Measurements from ENCODE around the gene SPACA7. TPM values are rescaled to one million over a fixed set of nuclear protein-coding genes. Genes with fewer than 3 reads are reported as not detected.
A peak's percentile ranks its signal among the peaks of the same experiment; 100 is the strongest.

Gene SPACA7
- total RNA-seq, 1 donor from 2014 or later = not detected

GRCh38 chr13:112330479-112331381 is 45.4 kb upstream of the SPACA7 start:
- Histone ChIP-seq H3K27me3 (ENCODE audit: low read depth) (peaks cover 53% of the 10 kb centered on the region), H3K27ac (no peak overlapping the region), H3K4me1 (no peaks in the 10 kb centered on the region), H3K36me3 (no peaks in the 10 kb centered on the region), H3K9me3 (no peaks in the 10 kb centered on the region), H3K4me3 (no peak overlapping the region)
- ATAC-seq = peak in 1 of 2 donors; percentile 23
- DNase-seq = no peak
- no peak for TF ChIP-seq CTCF (IDR thresholded peaks at IDR 0.05)
- intact Hi-C loops (cut with DNase I) = no loop called here

DNA sequence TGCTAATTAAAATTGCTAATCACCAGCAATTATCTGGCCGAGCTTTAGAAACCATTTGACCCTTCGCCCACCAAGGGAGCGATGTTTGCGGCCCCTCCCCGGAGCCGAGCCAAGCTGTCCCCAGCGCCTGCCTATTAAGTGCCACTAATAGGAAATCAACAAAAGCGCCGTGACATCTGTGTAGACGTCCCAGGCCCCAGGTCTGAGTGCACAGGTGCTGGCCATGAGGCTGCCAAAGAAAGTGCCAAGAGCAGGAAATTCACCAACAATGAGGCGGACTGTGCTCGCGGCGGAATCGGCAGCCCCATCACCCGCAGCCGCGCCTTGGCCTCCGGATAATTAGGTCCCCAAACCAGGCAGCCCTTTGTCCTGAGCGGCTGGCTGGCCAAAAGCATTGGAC is 44.5 kb upstream of the SPACA7 start:
- Histone ChIP-seq H3K36me3 (no peaks in the 10 kb centered on the region), H3K4me3 (no peak overlapping the region), H3K27me3 (ENCODE audit: low read depth) (peaks cover 57% of the 10 kb centered on the region), H3K27ac (no peak overlapping the region), H3K9me3 (no peaks in the 10 kb centered on the region), H3K4me1 (no peaks in the 10 kb centered on the region)
- DNase-seq (no peak), ATAC-seq (no peak)
- intact Hi-C loops (cut with DNase I) = no loop called here
- TF ChIP-seq CTCF (IDR thresholded peaks at IDR 0.05) = no peak

GRCh38 chr13:112332727-112333126 is 43.4 kb upstream of the SPACA7 start:
- TF ChIP-seq CTCF (IDR thresholded peaks at IDR 0.05) = no peak
- Histone ChIP-seq H3K9me3 (peaks cover 5% of the 10 kb centered on the region), H3K36me3 (no peaks in the 10 kb centered on the region), H3K4me1 (no peaks in the 10 kb centered on the region), H3K27me3 (ENCODE audit: low read depth) (peaks cover 57% of the 10 kb centered on the region), H3K27ac (no peak overlapping the region), H3K4me3 (no peak overlapping the region)
- intact Hi-C loops (cut with DNase I) = no loop called here
- ATAC-seq (no peak), DNase-seq (no peak)

GRCh38 chr13:112333756-112334543 is 42.2 kb upstream of the SPACA7 start:
- H3K27me3 ChIP-seq (ENCODE audit: low read depth) = peaks cover 54% of the 10 kb centered on the region

More at GRCh38 chr13:112333756-112334543, 42.2 kb upstream of the SPACA7 start:
- no peak for ATAC-seq
- DNase-seq = no peak
- Histone ChIP-seq H3K36me3 (no peaks in the 10 kb centered on the region), H3K4me1 (no peaks in the 10 kb centered on the region), H3K27ac (no peak overlapping the region), H3K9me3 (peaks cover 5% of the 10 kb centered on the region), H3K4me3 (no peak overlapping the region)
- intact Hi-C loops (cut with DNase I) = no loop called here
- no peak for TF ChIP-seq CTCF (IDR thresholded peaks at IDR 0.05)
